GM19193 (cell line): ENCODE results near the gene MCF2.

Source experiments
- POLR2A ChIP-seq: IDR thresholded peaks from 4 replicates; pipeline ENCODE4 v1.6.1; 2011; ENCODE audit not compliant: insufficient read depth, insufficient read length; ENCODE audit errors: extremely low read depth

The MCF2 gene

GRCh38 chrX:139544591-139544990, 163.4 kb downstream of the MCF2 start:
- TF ChIP-seq POLR2A, result no peak

GRCh38 chrX:139543920-139544319, 164.0 kb downstream of the MCF2 start:
- TF ChIP-seq POLR2A, result no peak

- no peak for TF ChIP-seq POLR2A
These were observed 165.3 kb downstream of the MCF2 start for GRCh38 chrX:139542652-139543051.

- no peak for TF ChIP-seq POLR2A
These were observed 168.8 kb downstream of the MCF2 start for GRCh38 chrX:139538907-139539790.

- TF ChIP-seq POLR2A, result no peak
These were observed 174.5 kb downstream of the MCF2 start for GRCh38 chrX:139533444-139533843.

GRCh38 chrX:139532834-139533233, 175.1 kb downstream of the MCF2 start:
- TF ChIP-seq POLR2A, result no peak
